Choroid plexus epithelial cell (primary cell): ENCODE measurements around the gene GRAMD1B.

ENCODE experiments used
- DNase-seq: peaks from one replicate; pipeline ENCODE4 v3.0.0-alpha.2; 2010; ENCODE audit warnings: low read depth
- H3K4me3 ChIP-seq: 2 replicates; pipeline ENCODE4 v1.5.1; 2011; ENCODE audit warnings: low read depth, mild to moderate bottlenecking, control low read depth, low read length, moderate library complexity
- CTCF ChIP-seq: conservative IDR thresholded peaks from 2 replicates; pipeline ENCODE4 v1.5.1; 2011; ENCODE audit warnings: low read depth, mild to moderate bottlenecking, control low read depth, inconsistent platforms, low read length, moderate library complexity

The GRAMD1B gene

GRCh38 chr11:123674297-123674696, 244.2 kb downstream of the GRAMD1B start:
- DNase-seq = no peak
- no peak overlapping the region for H3K4me3 ChIP-seq
- no peak for TF ChIP-seq CTCF
